H54 (cell line): Measurements from ENCODE around the gene DGCR2.
"Not testable (repeated sequence)": the region's sequence is repeated elsewhere in the genome, so short reads cannot be mapped to it uniquely, and the experiment has no call there.

Experiments
- DNase-seq: peaks from one replicate; pipeline ENCODE4 v3.0.0; 2011; ENCODE audit warnings: low spot score, mixed read lengths; ENCODE audit not compliant: insufficient read length
- FAIRE-seq: peaks from 3 replicates; lab custom pipeline; 2011; peaks lifted over from hg19 to GRCh38; lab: Jason Lieb, UNC
- POLR2A ChIP-seq: IDR thresholded peaks from 2 replicates; pipeline ENCODE4 v1.6.1; 2011; ENCODE audit warnings: low read depth, mild to moderate bottlenecking, low read length

The DGCR2 gene

DNA sequence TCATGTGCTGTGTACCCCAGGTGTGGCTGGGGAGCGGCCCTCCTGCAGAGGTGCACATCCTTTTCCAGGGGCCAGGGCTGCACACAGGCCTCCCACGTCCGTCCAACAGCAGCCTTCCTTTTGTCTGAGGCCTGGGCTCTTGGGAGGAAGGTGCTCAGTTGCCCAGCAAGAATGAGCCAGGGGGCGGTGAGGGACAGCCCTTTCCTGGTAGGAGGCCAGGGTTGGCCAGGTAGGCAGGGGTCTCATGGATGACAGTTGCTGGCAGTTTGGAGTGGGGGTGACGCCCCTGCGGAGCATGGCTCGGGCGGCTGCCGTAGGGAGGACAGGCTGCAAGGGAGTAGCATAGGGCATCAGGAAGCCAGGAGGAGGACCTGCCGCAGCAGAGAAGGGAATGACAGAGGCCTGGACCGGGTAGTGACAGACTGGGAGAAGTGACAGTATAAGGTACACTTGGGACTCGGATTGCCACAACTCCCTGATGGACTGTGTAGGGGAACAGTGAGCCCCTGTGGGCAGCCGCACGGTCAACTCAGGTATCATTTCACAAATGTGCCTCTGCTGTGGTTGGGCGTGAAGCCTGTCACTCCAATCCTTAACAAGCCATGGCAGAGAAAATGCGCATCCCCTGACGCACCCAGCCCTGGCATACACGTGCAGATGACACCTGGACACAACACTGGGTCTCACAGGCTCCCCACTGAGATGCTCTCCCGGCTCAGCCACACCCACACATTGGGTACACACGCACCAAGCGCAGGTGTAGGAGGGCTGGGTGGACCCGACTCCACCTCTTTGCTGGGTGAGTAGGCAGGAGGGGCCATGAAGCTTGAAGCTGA lies 79.7 kb downstream of the DGCR2 start:
- DNase-seq (no peak), FAIRE-seq (no peak)

DNA sequence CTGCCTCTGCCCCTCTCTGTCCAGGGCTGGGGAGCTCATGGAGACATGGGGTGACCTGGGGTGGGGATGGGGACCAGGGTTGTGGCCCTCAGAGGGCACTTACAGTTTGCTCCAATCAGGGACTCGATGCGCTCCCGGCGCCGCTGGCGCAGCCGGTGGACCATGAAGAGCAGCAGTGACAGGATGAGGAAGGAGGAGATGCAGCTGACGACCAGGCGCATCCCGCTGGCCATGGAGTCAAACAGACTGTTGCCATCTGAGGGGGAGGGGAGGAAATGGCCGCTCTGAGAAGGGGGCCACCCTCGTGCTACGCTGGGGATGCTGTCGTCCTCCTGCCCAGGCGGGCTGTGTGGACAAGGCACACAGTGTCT lies 80.5 kb downstream of the DGCR2 start:
- no peak for TF ChIP-seq POLR2A
- no peak for FAIRE-seq
- no peak for DNase-seq

More for the DNA sequence above, 79.7 kb downstream of the DGCR2 start:
- TF ChIP-seq POLR2A: no peak

DNA sequence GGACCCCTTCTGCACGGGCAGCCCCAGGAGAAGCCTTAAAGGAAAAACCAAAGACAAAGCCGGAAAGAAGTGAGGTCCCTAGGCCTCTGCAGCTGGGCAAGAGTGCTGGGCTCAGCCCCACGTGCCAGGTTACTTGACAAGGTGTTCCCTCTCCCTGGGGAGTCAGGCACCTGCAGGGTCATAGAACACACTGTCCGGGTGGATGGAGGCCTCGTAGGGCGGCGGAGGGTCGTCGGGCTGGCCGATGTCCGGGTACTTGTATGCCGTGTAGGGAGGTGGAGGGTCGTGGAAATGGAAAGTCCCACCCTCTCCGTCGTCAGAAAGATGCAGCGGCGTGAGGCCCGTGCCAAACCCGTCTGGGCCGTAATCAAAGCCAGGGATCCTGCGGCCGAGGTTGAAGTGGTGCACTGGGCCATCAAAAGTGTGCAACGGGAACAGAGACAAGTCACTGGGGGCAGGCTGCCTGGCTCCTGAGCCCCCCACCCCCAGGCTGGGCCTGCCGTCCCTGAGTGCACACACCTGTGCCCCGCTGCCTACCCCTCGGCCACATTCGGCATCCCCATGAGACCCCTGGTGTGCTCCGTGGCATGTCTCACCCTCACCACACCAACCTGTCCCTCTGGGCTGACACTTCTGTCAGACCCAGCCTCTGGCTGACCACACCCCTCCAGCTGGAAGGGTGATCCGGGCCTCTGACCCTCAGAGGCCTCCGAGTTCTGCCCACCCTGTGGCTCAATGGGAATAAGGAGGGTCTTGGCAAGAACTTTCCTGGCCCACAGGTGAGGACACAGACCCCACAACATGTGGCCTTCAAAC lies 81.1 kb downstream of the DGCR2 start:
- no peak for TF ChIP-seq POLR2A
- no peak for DNase-seq
- FAIRE-seq: no peak

DNA sequence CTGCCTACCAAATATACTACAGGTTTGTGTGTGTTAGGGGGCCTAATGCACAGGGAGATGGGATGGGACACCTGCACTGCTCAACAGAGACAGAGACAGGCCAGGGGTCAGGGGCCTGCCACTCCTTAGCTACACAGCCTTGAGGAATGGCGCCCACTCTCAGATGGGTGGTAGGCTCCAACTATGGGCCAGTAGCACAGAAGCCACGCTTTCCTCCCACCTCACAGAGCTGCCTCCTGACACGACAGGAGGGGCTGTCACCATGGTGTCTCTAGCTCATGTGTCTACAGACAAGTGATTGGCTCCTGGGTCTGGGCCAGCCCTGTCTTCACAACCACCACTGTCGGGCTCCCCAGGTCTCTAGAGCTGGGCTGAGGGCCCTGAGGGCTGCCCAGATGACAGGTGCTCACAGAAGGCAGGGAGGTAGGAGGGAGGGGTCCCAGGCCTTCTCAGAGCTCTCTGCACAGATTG lies 81.8 kb downstream of the DGCR2 start:
- no peak for DNase-seq
- no peak for FAIRE-seq
- TF ChIP-seq POLR2A: no peak

DNA sequence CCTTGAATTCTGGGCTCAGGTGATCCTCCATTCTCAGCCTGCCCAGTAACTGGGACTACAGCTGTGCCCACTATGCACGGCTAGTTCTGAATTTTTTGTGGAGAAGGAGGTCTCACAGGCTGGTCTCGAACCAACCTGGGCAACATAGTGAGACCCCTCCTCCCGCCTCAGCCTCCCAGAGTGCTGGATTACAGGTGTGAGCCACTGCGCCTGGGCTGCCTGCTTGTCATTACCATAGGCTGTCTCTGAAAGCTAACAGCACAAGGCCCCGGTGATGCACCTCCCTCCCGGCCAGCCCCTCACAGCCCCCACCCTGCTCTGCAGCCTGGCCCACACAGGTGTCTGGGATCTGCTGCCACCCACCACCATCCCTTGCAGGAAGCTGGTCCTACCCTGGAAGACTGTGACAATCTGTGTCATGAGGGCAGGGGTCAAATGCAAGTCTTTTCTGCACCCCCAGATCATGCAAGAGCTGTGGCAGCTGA lies 82.4 kb downstream of the DGCR2 start:
- no peak for TF ChIP-seq POLR2A
- no peak for DNase-seq
- FAIRE-seq: no peak

DNA sequence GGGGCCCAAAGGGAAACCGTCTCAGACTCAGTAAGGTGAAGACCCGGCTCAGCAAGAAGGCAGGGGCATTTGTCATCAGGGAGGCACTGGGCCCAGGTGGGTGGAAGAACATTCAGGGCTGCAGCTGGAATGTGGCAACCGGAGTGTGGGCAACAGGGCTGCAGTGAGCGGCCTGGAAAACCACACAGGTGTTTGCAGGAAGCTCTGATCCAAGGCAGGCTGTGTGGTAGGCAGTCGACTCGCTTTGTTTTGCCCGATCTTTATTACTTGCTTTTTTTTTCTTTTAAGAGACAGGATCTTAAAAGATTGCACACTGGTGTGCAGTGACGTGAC lies 82.8 kb downstream of the DGCR2 start:
- no peak for FAIRE-seq
- no peak for TF ChIP-seq POLR2A
- DNase-seq: no peak

DNA sequence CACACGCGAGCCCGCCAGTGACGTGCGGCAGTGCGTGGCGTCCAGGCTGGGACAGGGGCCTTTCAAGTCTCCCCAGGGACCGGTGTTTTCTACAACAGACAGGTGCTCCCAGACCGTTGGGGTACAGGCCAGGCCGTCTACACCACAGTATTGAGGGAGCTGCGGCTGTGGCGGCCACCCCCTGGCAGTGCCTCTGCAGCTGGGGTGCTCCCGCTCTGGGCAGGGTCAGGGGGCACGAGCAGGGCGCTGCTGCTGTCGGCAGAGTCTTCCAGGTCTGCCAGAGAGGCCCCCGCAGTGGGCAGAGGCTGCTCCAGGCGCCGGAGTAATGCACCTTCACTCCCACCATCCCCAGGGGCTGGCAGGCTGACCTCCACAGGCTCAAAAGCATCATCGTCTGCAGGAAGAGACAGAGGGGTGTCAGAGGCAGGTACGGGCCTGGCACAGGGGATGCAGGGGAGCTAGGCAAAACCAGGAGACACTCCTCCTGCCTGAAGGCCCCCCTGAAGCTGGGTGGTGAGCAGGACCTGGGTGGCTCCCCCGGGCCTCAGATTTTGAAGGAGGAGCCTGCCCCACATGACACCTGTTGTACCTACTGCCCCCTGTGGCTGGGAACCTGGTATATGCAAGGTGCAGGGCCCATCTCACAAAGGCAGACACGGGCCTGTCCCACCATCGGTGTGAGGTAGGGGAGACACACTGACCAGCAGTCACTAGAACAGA lies 83.3 kb downstream of the DGCR2 start:
- DNase-seq (no peak), FAIRE-seq (no peak)
- no peak for TF ChIP-seq POLR2A

DNA sequence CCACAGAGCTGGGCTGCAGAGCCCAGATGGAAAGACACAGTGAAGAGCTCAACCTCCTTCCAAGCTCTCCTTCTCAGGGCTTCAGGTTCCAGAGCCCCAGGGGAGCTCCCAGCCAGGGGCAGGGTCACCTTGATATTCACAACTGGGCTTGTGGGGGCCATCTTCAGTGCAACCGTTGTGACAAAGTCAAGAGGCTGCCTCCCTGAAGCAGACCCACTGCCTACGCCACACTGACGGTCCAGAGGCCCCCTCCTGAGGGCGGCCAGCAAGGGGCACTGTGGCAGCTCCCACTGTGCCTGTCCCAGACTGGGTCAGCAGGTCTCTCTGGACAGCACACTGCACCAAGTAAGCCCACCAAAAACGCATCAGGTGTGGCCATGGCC lies 84.1 kb downstream of the DGCR2 start:
- DNase-seq: no peak
- TF ChIP-seq POLR2A: no peak
- no peak for FAIRE-seq

DNA sequence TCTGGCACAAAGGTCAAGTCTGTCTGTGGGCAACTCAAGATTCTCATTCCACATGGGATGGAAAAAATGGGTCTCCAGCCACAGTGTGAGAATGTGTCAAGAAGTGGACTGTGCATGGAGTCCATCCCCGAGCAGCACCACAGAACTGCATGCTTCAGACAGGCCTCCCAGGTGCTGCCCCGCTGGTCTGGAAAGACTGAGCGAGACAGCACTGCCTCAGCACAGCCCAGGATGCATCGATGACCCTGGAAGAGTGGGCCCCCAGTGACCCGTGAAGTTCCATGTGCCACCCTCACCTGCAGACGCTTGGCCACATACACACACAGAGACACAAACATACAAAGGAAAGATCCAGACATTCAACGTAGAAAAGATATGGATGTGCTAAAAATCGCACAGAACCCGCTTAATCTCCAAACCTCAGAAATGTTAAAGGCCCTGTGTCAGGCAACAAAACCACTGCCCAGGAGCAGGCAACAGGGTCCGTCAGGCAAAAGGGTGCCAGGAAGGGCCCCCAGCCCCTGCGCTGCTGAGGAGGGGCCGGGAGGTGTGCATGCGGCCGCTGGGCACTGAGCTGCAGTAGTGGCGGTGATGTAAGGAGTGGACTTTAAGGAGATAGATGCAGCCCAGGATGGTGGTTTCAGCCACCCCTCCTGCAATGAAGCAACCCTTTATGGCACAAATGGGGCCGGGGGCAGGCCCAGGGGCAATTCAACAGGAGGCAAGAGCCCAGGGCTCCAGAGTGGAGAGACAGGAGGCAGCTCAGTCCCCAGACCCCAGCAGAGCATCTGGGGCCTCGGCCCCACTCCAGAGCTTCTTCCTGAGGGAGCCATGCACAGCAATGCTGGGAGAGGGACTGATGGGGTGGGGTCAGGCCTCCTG lies 84.7 kb downstream of the DGCR2 start:
- FAIRE-seq: no peak
- TF ChIP-seq POLR2A: no peak
- no peak for DNase-seq

DNA sequence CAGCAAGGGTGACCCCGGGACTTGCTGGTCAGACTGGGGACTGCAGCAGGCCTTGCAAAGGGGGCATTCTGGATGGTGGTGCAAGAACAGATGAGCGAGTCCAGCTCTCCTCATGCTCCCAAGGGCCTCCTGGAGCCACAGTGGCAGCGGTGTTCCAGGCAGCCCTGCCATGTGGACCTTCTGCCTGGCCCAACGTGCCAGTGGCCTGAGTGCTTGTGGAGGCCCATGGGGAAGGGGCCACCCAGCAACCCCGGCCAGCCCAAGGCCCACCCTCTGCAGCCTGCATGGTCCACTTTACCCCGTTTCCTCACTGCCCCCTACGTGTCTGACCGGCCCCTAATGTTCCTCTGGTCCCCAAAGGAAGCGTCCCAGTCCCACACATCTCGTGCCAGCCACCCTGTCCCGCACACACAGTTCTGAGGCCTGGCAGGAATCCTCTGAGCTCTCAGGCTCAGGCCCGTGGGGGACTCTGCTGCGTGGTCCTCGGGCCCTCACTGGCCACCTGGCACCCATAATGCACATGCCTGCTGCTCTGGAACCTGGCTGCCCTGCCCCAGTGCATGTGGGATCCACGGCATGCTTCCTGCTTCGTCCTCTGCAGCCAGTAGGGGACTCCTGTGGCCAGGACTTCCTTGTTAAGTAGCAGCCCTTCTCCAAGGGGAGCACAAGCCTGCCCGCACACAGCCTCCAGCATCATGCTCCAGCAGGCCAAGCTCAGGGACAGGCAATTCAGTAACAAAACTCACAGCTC lies 85.5 kb downstream of the DGCR2 start:
- DNase-seq: no peak
- no peak for TF ChIP-seq POLR2A
- FAIRE-seq: no peak

DNA sequence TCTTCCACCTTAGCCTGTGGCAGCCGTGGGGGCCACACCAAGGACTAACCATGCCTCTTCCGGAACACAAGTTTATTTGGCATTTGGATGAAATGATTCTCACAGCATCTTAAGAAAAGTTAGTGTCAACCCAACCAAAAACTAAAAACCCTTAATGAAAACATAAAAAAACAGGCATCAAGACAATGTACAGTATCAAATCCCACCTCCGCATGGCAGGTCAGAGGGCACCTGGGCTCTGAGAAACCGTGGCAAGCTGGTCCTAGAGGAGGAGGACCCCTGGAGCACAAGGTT lies 86.0 kb downstream of the DGCR2 start:
- no peak for TF ChIP-seq POLR2A
- FAIRE-seq (no peak), DNase-seq (no peak)

DNA sequence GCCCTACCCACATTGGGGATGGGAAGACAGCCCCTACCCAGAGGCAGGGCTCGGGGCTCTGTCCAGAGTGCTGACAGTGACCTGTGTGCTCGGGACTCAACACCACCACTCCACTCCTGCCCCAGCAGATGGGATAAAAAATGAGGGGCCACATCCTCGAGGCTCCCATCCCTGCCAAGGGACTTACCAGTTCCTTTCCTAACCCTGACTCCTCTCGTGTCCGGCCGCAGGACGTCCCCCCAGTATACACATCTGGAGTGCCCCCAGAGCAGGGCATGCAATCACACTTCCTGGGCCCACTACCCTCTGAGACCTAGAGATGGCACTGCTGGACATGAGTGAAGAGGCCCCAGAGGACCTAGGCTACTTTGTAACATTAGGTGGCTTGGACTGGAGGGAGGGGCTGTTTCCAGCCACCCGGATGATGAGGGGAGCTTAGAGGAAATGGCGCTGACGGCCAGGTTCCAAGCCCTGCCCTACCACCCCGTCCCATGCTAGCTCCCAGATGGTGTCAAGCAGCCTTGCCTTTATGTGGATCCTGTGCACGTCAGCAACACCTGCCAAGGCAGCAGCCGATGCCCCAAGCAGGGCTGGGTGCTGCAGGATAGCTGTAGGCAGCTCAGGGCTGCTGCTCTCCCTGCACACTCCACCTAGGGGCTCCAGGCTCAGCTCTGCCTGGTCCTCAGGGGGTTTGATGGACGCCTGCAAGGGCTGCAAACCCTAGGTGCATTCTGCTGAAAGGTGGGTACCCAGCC lies 86.6 kb downstream of the DGCR2 start:
- DNase-seq: no peak
- no peak for FAIRE-seq
- no peak for TF ChIP-seq POLR2A

DNA sequence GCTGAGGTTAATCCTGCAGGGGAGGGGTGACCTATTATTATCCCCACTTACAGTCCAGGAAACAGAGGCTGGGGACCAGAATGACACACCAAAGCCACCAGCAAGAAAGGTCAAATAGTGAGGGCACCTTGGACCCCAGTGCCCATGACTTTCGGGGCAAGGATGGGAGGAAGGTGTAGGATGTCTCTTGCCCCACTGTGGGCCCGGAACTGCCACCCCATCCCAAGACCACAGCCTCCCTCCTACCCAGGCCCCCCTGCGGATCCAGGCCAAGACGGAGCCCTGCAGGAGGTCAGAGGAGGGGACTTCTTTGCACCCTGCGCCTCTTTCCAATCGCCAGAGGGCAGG lies 87.1 kb downstream of the DGCR2 start:
- not testable (repeated sequence) for DNase-seq, FAIRE-seq

DNA sequence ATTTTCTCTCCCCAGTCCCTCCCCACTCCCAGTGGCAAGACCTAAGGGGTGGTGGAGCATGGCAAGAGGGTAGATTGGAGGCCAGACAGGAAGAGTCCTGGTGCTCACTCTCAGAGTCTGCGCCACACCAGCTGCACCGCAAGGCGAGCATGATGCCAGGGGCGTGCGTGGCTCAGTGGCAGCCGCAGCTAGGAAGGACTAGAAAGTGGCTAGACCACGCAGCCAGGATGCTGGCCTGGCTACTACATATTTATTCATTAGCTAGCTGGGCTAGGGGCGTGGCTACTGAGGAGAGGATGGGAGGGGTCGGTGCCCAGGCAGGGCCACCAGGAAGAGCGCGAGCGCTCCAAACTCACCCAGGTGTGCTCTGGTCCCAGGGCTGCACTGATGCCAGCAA lies 87.5 kb downstream of the DGCR2 start:
- FAIRE-seq, DNase-seq: not testable (repeated sequence)

DNA sequence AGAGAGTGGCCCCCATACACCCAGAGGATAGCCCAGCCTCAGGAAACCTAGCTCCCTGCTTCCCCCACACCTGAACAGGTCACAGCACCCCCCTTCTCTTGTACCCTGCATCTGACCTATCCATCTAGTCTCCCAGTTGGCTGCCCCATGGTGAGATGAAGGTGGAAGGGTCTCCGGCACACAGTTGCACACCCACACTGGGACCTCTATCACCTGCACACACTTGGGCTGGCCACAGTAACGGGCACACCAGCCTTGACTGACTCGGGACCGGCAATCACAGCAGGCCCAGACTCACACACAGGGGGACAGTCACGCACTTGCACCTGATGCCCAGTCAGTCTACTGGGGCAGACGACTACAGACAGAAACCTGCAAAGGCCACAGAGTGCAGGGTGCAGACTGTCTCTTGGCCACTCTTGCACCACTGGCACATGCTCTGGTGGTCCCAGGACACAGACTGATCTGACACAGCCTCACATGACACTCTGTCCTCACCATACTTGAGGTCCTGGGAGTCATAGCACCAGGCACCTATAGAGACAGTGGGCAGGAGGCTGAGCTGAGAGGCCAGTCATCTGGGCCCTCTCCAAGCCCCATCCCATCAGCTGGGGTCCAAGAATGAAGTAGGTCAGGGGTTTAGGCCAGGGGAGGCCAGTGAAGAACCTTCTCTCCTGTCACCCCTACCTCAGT lies 88.0 kb downstream of the DGCR2 start:
- FAIRE-seq, DNase-seq: not testable (repeated sequence)

DNA sequence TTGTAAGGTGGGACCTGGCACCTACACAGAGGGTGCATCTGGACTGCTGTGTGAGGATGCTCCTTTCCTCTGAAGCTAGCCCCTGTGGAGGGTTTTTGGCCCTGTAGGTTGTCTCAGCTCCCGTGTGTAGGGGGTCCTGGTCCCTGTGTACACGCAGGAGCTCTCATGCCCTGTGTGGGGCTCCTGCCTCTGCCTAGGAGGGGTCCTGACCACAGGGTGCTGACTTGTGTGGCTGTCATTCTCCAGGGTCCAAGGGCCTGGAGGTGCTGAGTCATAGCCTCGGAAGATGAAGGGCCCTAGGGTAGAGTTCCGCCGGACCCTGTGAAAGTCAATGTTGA lies 88.7 kb downstream of the DGCR2 start:
- not testable (repeated sequence) for DNase-seq, FAIRE-seq
